Activated T-cell treated with anti-CD3 and anti-CD28 coated beads, Interleukin-2, amount 50 U/mL, for 24 hours (primary cell): ENCODE measurements around the gene MRPL51.
A peak's percentile ranks its signal among the peaks of the same experiment; 100 is the strongest.

Experiments
- DNase-seq: peaks from one replicate; pipeline ENCODE4 v3.0.0-alpha.2; 2020
- H3K27ac Mint-ChIP-seq: 2 replicates; pipeline ENCODE4 v1.8.0; 2020; ENCODE audit warnings: mild to moderate bottlenecking, mixed read lengths
- H3K27me3 Mint-ChIP-seq: 2 replicates; pipeline ENCODE4 v1.8.0; 2020; ENCODE audit warnings: mixed read lengths
- H3K36me3 Mint-ChIP-seq: 2 replicates; pipeline ENCODE4 v1.8.0; 2020; ENCODE audit warnings: low read depth, mixed read lengths
- H3K4me1 Mint-ChIP-seq: 2 replicates; pipeline ENCODE4 v1.8.0; 2020; ENCODE audit warnings: low read depth, mixed read lengths
- H3K4me3 Mint-ChIP-seq: 2 replicates; pipeline ENCODE4 v1.8.0; 2020; ENCODE audit warnings: mild to moderate bottlenecking, moderate library complexity, mixed read lengths
- H3K9me3 Mint-ChIP-seq: 2 replicates; pipeline ENCODE4 v1.8.0; 2020; ENCODE audit warnings: mixed read lengths

The MRPL51 gene

GRCh38 chr12:6534945-6535696 is 42.1 kb upstream of the MRPL51 start:
- Mint-ChIP-seq H3K27ac (peak overlapping the region; percentile 99), H3K36me3 (peaks cover 95% of the 10 kb centered on the region), H3K4me3 (peak overlapping the region; percentile 92), H3K9me3 (no peaks in the 10 kb centered on the region), H3K27me3 (no peaks in the 10 kb centered on the region), H3K4me1 (peaks cover 60% of the 10 kb centered on the region)
- DNase-seq: peak; percentile 86

- DNase-seq: no peak
- Mint-ChIP-seq H3K4me3 (peak overlapping the region; percentile 92), H3K27ac (peak overlapping the region; percentile 99), H3K27me3 (no peaks in the 10 kb centered on the region), H3K9me3 (no peaks in the 10 kb centered on the region), H3K4me1 (peaks cover 55% of the 10 kb centered on the region), H3K36me3 (peaks cover 95% of the 10 kb centered on the region)
Observed at GRCh38 chr12:6534695-6534944, 41.6 kb upstream of the MRPL51 start.

- H3K4me3 Mint-ChIP-seq: peak within 1 kb of the TSS; percentile 92
- H3K9me3 Mint-ChIP-seq: no peaks in the 10 kb centered on the region
- H3K27me3 Mint-ChIP-seq: no peaks in the 10 kb centered on the region
- H3K36me3 Mint-ChIP-seq: peaks cover 95% of the 10 kb centered on the region
- H3K4me1 Mint-ChIP-seq: peaks cover 50% of the 10 kb centered on the region
- DNase-seq: peak; percentile 95
- peak within 1 kb of the TSS; percentile 99 for H3K27ac Mint-ChIP-seq
Observed at GRCh38 chr12:6533923-6534694, 41.0 kb upstream of the MRPL51 start, which contains the start of gene GAPDH. Gene GAPDH (plus strand): TSS chr12:6534517. CDS start chr12:6534833, 316 bp downstream.

- DNase-seq: no peak
- H3K4me1 Mint-ChIP-seq: peaks cover 46% of the 10 kb centered on the region
- H3K27ac Mint-ChIP-seq: peak overlapping the region; percentile 99
- H3K9me3 Mint-ChIP-seq: no peaks in the 10 kb centered on the region
- peak overlapping the region; percentile 92 for H3K4me3 Mint-ChIP-seq
- no peaks in the 10 kb centered on the region for H3K27me3 Mint-ChIP-seq
- H3K36me3 Mint-ChIP-seq: peaks cover 97% of the 10 kb centered on the region
Observed at GRCh38 chr12:6533653-6533922, 40.5 kb upstream of the MRPL51 start.

GRCh38 chr12:6532927-6533652 is 40.0 kb upstream of the MRPL51 start:
- Mint-ChIP-seq H3K4me1 (peaks cover 41% of the 10 kb centered on the region), H3K36me3 (peaks cover 97% of the 10 kb centered on the region), H3K27ac (peak overlapping the region; percentile 99), H3K4me3 (peak overlapping the region; percentile 92), H3K27me3 (no peaks in the 10 kb centered on the region), H3K9me3 (no peaks in the 10 kb centered on the region)
- peak; percentile 76 for DNase-seq

GRCh38 chr12:6532051-6532926 is 39.2 kb upstream of the MRPL51 start:
- peak; percentile 86 for DNase-seq
- peak overlapping the region; percentile 92 for H3K4me3 Mint-ChIP-seq
- H3K4me1 Mint-ChIP-seq: peaks cover 33% of the 10 kb centered on the region
- peak overlapping the region; percentile 99 for H3K27ac Mint-ChIP-seq
- H3K9me3 Mint-ChIP-seq: no peaks in the 10 kb centered on the region
- peaks cover 97% of the 10 kb centered on the region for H3K36me3 Mint-ChIP-seq
- H3K27me3 Mint-ChIP-seq: no peaks in the 10 kb centered on the region

- H3K27me3 Mint-ChIP-seq: no peaks in the 10 kb centered on the region
- DNase-seq: no peak
- H3K36me3 Mint-ChIP-seq: peaks cover 97% of the 10 kb centered on the region
- H3K9me3 Mint-ChIP-seq: no peaks in the 10 kb centered on the region
- H3K4me3 Mint-ChIP-seq: no peak overlapping the region
- peak overlapping the region; percentile 77 for H3K27ac Mint-ChIP-seq
- peaks cover 23% of the 10 kb centered on the region for H3K4me1 Mint-ChIP-seq
Observed at GRCh38 chr12:6530576-6531260, 37.7 kb upstream of the MRPL51 start.

- Mint-ChIP-seq H3K4me1 (peaks cover 23% of the 10 kb centered on the region), H3K27me3 (no peaks in the 10 kb centered on the region), H3K9me3 (no peaks in the 10 kb centered on the region), H3K27ac (no peak overlapping the region), H3K36me3 (peaks cover 97% of the 10 kb centered on the region), H3K4me3 (no peak overlapping the region)
- no peak for DNase-seq
Observed at GRCh38 chr12:6529291-6529737, 36.3 kb upstream of the MRPL51 start.

GRCh38 chr12:6528539-6529235 is 35.6 kb upstream of the MRPL51 start:
- no peak for DNase-seq
- Mint-ChIP-seq H3K27me3 (no peaks in the 10 kb centered on the region), H3K9me3 (no peaks in the 10 kb centered on the region), H3K36me3 (peaks cover 99% of the 10 kb centered on the region), H3K4me1 (peaks cover 23% of the 10 kb centered on the region), H3K4me3 (no peak overlapping the region), H3K27ac (peak overlapping the region; percentile 37)

GRCh38 chr12:6527711-6528110 is 34.6 kb upstream of the MRPL51 start:
- Mint-ChIP-seq H3K9me3 (no peaks in the 10 kb centered on the region), H3K4me3 (no peak overlapping the region), H3K27ac (peak overlapping the region; percentile 63), H3K36me3 (peaks cover 99% of the 10 kb centered on the region), H3K4me1 (peaks cover 18% of the 10 kb centered on the region), H3K27me3 (no peaks in the 10 kb centered on the region)
- DNase-seq: no peak

- Mint-ChIP-seq H3K36me3 (peaks cover 99% of the 10 kb centered on the region), H3K4me1 (peaks cover 11% of the 10 kb centered on the region), H3K27me3 (no peaks in the 10 kb centered on the region), H3K9me3 (no peaks in the 10 kb centered on the region), H3K4me3 (no peak overlapping the region), H3K27ac (no peak overlapping the region)
- DNase-seq: no peak
Observed at GRCh38 chr12:6526766-6527525, 33.9 kb upstream of the MRPL51 start.

GRCh38 chr12:6526201-6526600 is 33.1 kb upstream of the MRPL51 start:
- H3K36me3 Mint-ChIP-seq: peaks cover 99% of the 10 kb centered on the region
- DNase-seq: no peak
- peak overlapping the region; percentile 19 for H3K27ac Mint-ChIP-seq
- no peaks in the 10 kb centered on the region for H3K9me3 Mint-ChIP-seq
- peaks cover 7% of the 10 kb centered on the region for H3K4me1 Mint-ChIP-seq
- no peaks in the 10 kb centered on the region for H3K27me3 Mint-ChIP-seq
- H3K4me3 Mint-ChIP-seq: no peak overlapping the region

GRCh38 chr12:6524648-6525047 is 31.6 kb upstream of the MRPL51 start:
- Mint-ChIP-seq H3K4me3 (no peak overlapping the region), H3K27ac (no peak overlapping the region), H3K4me1 (no peaks in the 10 kb centered on the region), H3K27me3 (no peaks in the 10 kb centered on the region), H3K9me3 (no peaks in the 10 kb centered on the region), H3K36me3 (peaks cover 98% of the 10 kb centered on the region)
- DNase-seq: no peak
